HG03064 (cell line): ENCODE results near the gene PRKCB.
"Not testable (repeated sequence)": the region's sequence is repeated elsewhere in the genome, so short reads cannot be mapped to it uniquely, and the experiment has no call there.

ENCODE experiments used
- ATAC-seq: cut with Tn5 transposase; IDR thresholded peaks from one replicate; pipeline ENCODE4 v1.9.1; 2021; ENCODE audit warnings: low read depth; ENCODE audit not compliant: unreplicated experiment

Gene PRKCB

GRCh38 chr16:24029841-24030240, 194.1 kb downstream of the PRKCB start:
- not testable (repeated sequence) for ATAC-seq

DNA sequence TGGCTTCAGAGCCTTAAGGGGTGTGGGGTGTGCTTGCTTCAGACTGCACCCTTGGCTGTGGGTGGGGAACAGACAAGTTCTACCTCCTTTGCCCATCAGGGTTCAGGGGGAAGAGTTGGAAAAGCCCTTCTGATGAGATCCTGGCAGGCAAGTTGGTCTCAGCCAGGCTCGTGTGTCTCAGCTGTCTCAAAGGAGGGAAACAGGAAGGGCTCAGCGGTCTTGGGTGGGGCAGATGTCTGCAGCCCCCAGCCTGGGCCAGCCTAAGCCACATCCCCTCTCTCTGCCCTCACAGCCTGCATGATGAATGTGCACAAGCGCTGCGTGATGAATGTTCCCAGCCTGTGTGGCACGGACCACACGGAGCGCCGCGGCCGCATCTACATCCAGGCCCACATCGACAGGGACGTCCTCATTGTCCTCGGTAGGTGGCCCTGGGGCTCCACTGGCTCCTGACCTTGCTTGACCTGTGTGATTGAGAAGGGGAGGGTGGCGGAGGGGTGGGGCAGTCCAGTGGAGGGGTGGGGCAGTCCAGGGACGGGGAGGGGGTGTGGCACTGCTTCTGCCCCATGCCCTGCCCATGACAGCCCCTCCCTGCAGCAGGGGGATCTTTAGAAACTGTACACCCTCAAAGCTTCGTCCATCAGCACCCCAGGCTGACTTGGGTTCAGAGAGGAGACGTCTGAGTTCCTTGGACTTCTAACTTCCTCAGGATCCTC, 199.5 kb downstream of the PRKCB start:
- no peak for ATAC-seq

- ATAC-seq = no peak
Measured at GRCh38 chr16:24036038-24036543, 200.3 kb downstream of the PRKCB start.

- ATAC-seq = no peak
Measured at GRCh38 chr16:24036614-24037013, 200.8 kb downstream of the PRKCB start.

DNA sequence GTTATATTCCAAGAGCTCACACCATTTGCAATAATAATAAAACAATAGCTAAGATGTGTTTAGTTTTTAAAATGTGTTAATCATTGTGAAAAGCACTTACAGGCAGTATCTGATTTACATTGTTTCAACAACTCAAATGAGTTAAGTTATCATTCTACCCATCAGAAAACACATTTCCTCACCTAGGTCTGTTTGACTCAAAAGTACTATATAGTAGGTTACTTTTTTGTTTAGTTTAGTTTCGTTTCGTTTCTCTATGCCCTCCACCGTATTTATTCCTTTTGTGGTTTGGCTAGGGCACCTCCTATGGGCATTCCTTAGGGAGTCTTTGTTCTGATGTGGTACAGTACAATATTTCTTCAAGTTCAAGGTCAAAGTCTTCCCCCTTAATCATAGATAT, 201.6 kb downstream of the PRKCB start:
- ATAC-seq = no peak

GRCh38 chr16:24041834-24042631, 206.2 kb downstream of the PRKCB start:
- ATAC-seq = no peak

- no peak for ATAC-seq
Measured at GRCh38 chr16:24044467-24044866, 208.7 kb downstream of the PRKCB start.

GRCh38 chr16:24045641-24046040, 209.9 kb downstream of the PRKCB start:
- ATAC-seq = no peak

GRCh38 chr16:24046442-24046841, 210.7 kb downstream of the PRKCB start:
- no peak for ATAC-seq

GRCh38 chr16:24049113-24049512, 213.3 kb downstream of the PRKCB start:
- ATAC-seq = no peak

GRCh38 chr16:24051125-24051524, 215.3 kb downstream of the PRKCB start:
- ATAC-seq = no peak

DNA sequence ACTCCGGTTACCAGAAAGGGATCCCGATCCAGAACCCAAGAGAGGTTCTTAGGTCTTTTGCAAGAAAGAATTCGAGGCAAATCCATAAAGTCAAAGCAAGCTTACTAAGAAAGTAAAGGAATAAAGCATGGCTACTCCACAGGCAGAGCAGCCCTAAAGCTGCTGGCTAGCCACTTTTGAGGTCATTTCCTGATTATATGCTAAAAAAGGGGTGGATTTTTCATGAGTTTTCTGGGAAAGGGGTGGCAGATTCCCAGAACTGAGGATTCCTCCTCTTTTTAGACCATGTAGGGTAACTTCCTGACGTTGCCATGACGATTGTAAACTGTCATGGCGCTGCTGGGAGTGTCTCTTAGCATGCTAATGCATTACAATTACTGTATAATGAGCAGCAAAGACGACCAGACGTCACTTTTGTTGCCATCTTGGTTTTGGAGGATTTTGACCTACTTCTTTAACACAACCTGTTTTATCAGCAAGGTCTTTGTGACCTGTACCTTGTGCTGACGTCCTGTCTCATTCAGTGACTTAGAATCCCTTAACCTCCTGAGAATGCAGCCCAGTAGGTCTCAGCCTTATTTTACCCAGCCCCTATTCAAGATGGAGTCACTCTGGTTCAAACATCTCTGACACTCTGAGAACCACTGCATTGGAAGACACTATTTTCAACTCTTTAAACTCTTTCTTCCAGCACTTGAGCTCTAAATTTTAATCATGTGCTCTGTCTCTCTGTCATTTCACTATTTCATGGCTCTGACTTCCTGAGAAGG, 216.7 kb downstream of the PRKCB start:
- no peak for ATAC-seq

DNA sequence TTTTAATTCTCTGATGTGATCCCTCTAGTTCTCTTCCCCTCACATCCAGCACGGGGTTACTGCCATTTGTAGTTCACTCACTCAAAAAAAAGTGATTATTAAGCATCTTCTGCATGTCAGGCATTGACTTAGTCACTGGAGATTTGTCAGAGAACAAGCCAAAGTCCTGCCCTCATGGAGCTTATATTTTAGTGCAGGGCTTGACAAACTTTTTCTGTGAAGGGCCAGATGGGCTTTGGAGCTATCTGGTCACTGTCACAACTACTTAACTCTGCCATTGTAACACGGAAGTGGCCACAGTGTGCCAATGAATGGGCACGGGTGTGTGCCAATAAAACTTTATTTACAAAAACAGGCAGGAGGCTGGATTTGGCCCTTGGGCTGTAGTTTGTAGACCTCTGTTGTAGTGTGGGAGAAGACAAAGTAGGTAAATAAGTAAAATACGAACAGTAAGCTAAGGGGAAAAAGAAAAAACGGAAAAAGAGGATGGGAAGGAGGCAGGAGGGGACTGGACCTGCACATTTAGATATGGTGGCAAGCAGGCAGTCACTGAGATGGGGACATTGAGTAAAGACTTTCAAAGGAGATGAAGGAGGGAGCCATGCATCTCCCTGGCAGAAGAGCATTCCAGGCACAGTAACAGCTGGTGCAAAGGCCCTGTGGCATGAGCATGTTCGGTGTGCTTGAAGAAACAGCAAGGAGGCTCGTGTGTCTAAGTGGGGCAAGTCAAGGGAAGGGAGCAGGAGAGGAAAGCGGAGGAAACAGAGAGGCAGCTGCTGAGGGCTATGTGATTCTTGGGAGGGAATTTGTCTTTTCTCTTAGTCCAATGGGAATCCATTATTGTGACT, 217.5 kb downstream of the PRKCB start:
- no peak for ATAC-seq

DNA sequence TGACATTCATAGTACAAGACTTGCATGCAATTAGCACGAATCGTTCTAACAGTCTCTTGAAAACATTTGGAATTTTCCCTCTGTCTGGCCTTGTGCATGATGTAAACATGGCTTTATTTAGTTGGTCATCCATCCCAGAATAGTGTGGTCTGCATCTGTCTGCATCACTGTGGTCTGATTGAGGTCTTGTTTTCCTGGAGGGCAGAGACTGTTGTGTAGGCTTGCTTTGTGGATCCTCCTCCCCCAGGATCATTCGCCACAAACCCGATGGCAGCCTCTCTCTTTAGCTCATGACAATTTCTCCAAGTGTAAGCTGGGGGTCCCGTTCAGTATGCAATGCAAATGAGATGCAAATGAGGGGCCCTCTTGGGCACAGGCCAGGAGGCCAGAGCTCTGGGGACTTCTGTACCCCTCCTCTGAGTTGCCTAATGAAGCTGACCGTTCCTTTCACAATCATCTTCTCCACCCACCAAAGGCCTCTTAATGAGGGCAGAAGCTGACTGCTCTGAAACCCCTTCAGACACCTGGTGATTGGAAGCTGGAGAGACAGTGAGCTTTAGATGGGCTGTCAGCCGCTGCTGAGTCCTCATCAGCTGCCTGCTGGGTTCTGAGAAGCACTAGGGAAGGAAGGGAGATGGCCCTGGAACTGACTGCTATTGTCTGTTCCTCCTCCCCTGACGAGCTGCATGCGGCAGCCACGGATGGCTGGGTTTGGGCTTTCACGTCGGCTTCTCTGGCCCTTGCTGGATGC, 219.1 kb downstream of the PRKCB start:
- no peak for ATAC-seq

DNA sequence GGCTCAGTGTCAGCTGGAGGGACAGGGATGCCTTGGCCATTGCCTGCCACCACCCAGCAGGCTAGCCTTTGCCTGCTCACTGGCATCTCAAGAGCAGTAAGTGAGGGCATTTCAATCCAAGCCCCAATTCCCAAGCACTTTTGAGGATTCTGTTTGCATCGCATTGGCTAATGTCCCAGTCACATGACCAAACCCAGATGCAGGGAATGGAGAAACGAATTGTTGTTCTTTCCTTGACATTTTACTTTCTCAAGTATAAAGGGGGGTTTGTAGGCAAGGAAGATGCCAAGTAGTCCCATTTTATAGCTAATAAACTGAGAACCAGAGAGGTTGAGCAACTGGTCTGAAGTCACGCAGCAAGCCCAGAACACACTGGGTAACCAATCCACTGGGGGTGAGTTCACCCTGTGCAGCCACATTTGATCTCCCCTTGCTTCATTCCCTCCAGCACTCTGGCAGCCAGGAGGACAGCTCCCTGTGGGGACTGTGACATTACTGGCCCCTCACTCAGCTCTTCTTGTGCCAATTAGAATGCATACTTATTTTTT, 226.6 kb downstream of the PRKCB start:
- ATAC-seq = no peak

GRCh38 chr16:24069036-24069590, 233.3 kb downstream of the PRKCB start:
- no peak for ATAC-seq

- ATAC-seq = no peak
Measured at GRCh38 chr16:24070851-24071250, 235.1 kb downstream of the PRKCB start.

DNA sequence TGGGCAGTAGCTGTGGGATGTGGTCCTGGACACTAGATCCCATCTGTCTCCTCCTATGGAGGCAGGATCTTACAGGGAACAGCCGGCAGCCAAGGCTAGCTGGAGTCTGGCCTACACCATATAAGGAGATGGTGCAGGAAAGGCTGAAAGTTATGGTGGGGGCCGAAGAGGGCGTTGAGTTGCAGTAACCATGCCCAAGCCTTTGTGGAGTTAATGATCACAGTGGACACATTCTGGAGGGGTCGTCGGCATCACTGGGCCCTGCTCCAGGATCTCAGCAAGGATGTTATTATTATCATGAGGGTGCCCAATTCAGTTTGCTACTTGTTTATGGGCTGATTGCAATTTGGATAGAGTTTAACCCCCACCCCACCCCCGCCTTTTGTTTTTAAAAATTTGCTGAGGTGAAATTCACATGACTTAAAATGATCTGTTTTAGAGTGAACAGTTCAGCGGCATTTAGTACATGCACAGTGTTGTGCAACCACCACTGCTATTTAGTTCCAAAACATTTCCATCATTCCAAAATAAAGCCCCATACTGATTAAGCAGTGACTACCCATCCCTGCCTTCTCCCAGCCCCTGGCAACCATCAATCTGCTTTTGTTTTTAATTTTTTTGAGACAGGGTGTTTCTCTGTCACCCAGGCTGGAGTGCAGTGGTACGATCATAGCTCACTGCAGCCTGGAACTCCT, 236.0 kb downstream of the PRKCB start:
- ATAC-seq = no peak
